GM12891 (cell line): Measurements from ENCODE around the gene SNTB2.

ENCODE experiments used
- POLR2A ChIP-seq: IDR thresholded peaks from 2 replicates; pipeline ENCODE4 v1.6.1; 2011; ENCODE audit warnings: low read depth, low read length, control low read depth
- POU2F2 ChIP-seq: IDR thresholded peaks from 2 replicates; pipeline ENCODE4 v1.6.1; 2011; ENCODE audit warnings: low read depth, mild to moderate bottlenecking, control low read depth, low read length, moderate library complexity
- SPI1 ChIP-seq: IDR thresholded peaks from 2 replicates; pipeline ENCODE4 v1.6.1; 2011; ENCODE audit warnings: low read depth, low read length, control low read depth
- TAF1 ChIP-seq: IDR thresholded peaks from 2 replicates; pipeline ENCODE4 v1.6.1; 2011; ENCODE audit warnings: low read depth, low read length, control low read depth

GRCh38 chr16:69239851-69240250, 52.9 kb downstream of the SNTB2 start:
- TF ChIP-seq SPI1 (no peak), POLR2A (no peak), TAF1 (no peak), POU2F2 (no peak)
